ENCODE measurements around the gene HORMAD2.

GRCh38 chr22:30087611-30088010, 7.3 kb downstream of the HORMAD2 start:
- TF ChIP-seq, protein P1, sequence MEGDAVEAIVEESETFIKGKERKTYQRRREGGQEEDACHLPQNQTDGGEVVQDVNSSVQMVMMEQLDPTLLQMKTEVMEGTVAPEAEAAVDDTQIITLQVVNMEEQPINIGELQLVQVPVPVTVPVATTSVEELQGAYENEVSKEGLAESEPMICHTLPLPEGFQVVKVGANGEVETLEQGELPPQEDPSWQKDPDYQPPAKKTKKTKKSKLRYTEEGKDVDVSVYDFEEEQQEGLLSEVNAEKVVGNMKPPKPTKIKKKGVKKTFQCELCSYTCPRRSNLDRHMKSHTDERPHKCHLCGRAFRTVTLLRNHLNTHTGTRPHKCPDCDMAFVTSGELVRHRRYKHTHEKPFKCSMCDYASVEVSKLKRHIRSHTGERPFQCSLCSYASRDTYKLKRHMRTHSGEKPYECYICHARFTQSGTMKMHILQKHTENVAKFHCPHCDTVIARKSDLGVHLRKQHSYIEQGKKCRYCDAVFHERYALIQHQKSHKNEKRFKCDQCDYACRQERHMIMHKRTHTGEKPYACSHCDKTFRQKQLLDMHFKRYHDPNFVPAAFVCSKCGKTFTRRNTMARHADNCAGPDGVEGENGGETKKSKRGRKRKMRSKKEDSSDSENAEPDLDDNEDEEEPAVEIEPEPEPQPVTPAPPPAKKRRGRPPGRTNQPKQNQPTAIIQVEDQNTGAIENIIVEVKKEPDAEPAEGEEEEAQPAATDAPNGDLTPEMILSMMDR (IDR thresholded peaks at IDR 0.05): no peak
- no peak for TF ChIP-seq POLR2A (IDR thresholded peaks at IDR 0.05)
